ENCODE results near the gene ARID1B. TPM values are rescaled to one million over a fixed set of nuclear protein-coding genes. Genes with fewer than 3 reads are reported as not detected.
A peak's percentile ranks its signal among the peaks of the same experiment; 100 is the strongest.

ARID1B gene
- total and polyA plus RNA-seq, 9 of the 15 experiments (the other 6 are each of a cell fraction or from before 2014, with no cell fraction given) = 12.5 to 50.5 (median 25.8) TPM

- TF ChIP-seq HOMEZ (CRISPR knock-in tag; IDR thresholded peaks at IDR 0.05) (no peak), DNMT1 (IDR thresholded peaks at IDR 0.05) (no peak), DPF2 (IDR thresholded peaks at IDR 0.05) (no peak), MEIS2 (IDR thresholded peaks at IDR 0.05; ENCODE audit: partially characterized antibody) (peak; percentile 69), ELK1 (CRISPR knock-in tag; IDR thresholded peaks at IDR 0.05) (no peak), L3MBTL2 (IDR thresholded peaks at IDR 0.05) (no peak)
Measured at GRCh38 chr6:157061770-157062594, 284.8 kb downstream of the ARID1B start (continued).

GRCh38 chr6:157063176-157063905 lies 286.2 kb downstream of the ARID1B start:
- intact Hi-C loops (cut with micrococcal nuclease) = no loop called here
- no peak overlapping the region for H3K4me3 ChIP-seq
- no peaks in the 10 kb centered on the region for H3K9me3 ChIP-seq (replicated peaks; ENCODE audit: control insufficient read depth, insufficient read depth, low read depth, low read length)
- no peaks in the 10 kb centered on the region for H3K9me1 ChIP-seq (ENCODE audit: control insufficient read depth, insufficient read depth, low read length)
- peaks cover 3% of the 10 kb centered on the region; the same call in 1 of the 3 replicates for H3K36me3 ChIP-seq (ENCODE audit: control insufficient read depth, insufficient read depth, low read length)
- FAIRE-seq (no peak), DNase-seq (ENCODE audit: extremely low read depth in 1 of 4, low spot score in 3 of 4) (no peak), ATAC-seq (no peak)
- peaks cover 0 to 13% of the 10 kb centered on the region in 2 experiments; a peak in 2 of 5 replicates for H3K4me1 ChIP-seq (replicated peaks in 1 of 2; ENCODE audit: control insufficient read depth in 2 of 2, insufficient read depth in 2 of 2, low read length in 2 of 2)
- no peak overlapping the region for H3K27ac ChIP-seq (ENCODE audit: extremely low read depth, low read depth, low read length)
- H3K27me3 ChIP-seq (ENCODE audit: control insufficient read depth in 2 of 2, insufficient read depth in 2 of 2, low read length in 2 of 2) = no peaks in the 10 kb centered on the region
- TF ChIP-seq MCM7 (IDR thresholded peaks at IDR 0.05) (no peak), MYBL2 (IDR thresholded peaks at IDR 0.05; ENCODE audit: low read depth) (no peak), MYBL2 (CRISPR knock-in tag; IDR thresholded peaks at IDR 0.05; ENCODE audit: borderline replicate concordance) (no peak), MCM5 (IDR thresholded peaks at IDR 0.05; ENCODE audit: low read depth) (no peak), POLR3A (IDR thresholded peaks at IDR 0.05; ENCODE audit: borderline replicate concordance, extremely low read depth, insufficient read depth, insufficient read length) (no peak), SMAD4 (CRISPR knock-in tag; conservative IDR thresholded peaks at IDR 0.05) (no peak), GTF2A2 (tag; IDR thresholded peaks at IDR 0.05) (no peak), ZNF511 (CRISPR knock-in tag; IDR thresholded peaks at IDR 0.05) (no peak), ZFP36 (IDR thresholded peaks at IDR 0.05; ENCODE audit: low read depth, low read length, partially characterized antibody) (no peak), SUPT5H (IDR thresholded peaks at IDR 0.05) (no peak)
- TF ChIP-seq, protein P1, sequence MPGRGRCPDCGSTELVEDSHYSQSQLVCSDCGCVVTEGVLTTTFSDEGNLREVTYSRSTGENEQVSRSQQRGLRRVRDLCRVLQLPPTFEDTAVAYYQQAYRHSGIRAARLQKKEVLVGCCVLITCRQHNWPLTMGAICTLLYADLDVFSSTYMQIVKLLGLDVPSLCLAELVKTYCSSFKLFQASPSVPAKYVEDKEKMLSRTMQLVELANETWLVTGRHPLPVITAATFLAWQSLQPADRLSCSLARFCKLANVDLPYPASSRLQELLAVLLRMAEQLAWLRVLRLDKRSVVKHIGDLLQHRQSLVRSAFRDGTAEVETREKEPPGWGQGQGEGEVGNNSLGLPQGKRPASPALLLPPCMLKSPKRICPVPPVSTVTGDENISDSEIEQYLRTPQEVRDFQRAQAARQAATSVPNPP (IDR thresholded peaks at IDR 0.05; ENCODE audit: borderline replicate concordance, insufficient read depth, insufficient read length) = no peak
- no TSS peak for BruUV-seq (replicated peaks)
- no peaks in the 10 kb centered on the region for H4K20me1 ChIP-seq (replicated peaks; ENCODE audit: control insufficient read depth, insufficient read depth, low read length)
- CTCF ChIA-PET (ENCODE audit: low intra/inter-chr PET ratio) = no interaction called here
- POLR2A ChIA-PET = no interaction called here
- no peak overlapping the region for H3K9ac ChIP-seq (ENCODE audit: insufficient read depth in 1 of 2, low read depth in 2 of 2, low read length in 2 of 2)
- H2AFZ ChIP-seq (ENCODE audit: low read depth, low read length) = no peak overlapping the region
- 57% methylated on average over 2 of the region's 2 CpGs for WGBS (ENCODE audit: insufficient coverage, low coverage, missing lambda C conversion rate)
- no peak overlapping the region for H3K4me2 ChIP-seq (ENCODE audit: insufficient read depth, low read length)
- 0 out of 3 replicates have a peak, but pooled peaks cover 3% of the 10 kb centered on the region for H3K79me2 ChIP-seq (ENCODE audit: control insufficient read depth, insufficient read depth, low read length)
- in situ Hi-C loops (cut with MboI) = no loop called here
